RWPE1 (cell line): Measurements from ENCODE around the gene ADAMTS14.

Source experiments
- CTCF ChIA-PET: fragments of 350-600 bp; sonication (Branson Sonifier 250); formaldehyde crosslinking; extraction: SDS; loops from one replicate; lab custom pipeline; 2021; lab: Yijun Ruan, JAX
- POLR2A ChIA-PET: fragments of 400-600 bp; formaldehyde crosslinking; extraction: SDS; loops from one replicate; lab custom pipeline; 2020; ENCODE audit warnings: antibody characterized with exemption; ENCODE audit not compliant: low non-redundant PET; lab: Yijun Ruan, JAX
- DNase-seq: peaks from one replicate; pipeline ENCODE4 v3.0.0; 2012; ENCODE audit warnings: low spot score
- H3K27ac ChIP-seq: fragments of 450-650 bp; 2 replicates; pipeline ENCODE4 v1.5.1; 2017
- CTCF ChIP-seq: fragments of 450-650 bp; conservative IDR thresholded peaks from 2 replicates; pipeline ENCODE4 v1.5.1; 2017; ENCODE audit warnings: low read depth, mild to moderate bottlenecking

The ADAMTS14 gene

DNA sequence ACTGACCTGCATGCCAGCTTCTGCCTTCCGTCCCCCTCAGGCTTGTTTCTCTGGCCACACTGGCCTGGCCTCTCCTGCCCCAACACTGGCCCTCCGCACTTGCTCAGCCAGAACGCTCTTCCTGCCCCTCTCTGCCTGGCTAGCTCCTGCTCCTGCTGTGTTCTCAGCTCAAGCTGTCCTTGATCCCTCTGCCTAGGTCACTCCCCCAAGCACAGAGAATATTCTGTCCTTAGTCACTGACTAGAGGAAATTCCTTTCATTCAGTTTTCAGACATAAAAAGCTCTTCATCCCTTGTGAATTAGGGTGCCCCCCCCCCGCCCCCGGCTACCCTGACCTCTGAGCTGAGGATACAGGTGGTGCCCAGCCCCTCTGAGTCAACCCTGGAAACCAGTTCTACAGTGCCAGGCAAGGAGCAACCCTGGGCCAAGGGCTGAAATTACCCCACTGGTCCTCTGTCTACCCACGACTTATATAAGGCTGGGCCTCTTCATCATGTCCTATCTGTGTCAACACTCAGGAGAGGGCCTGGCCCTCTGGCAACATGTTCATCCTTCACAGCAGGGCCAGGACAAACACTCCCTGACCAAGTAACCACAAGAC lies 136.8 kb downstream of the ADAMTS14 start:
- peak; percentile 21 for DNase-seq
- TF ChIP-seq CTCF = no peak
- POLR2A ChIA-PET = no interaction called here
- H3K27ac ChIP-seq = no peak overlapping the region
- CTCF ChIA-PET = interaction anchor here (0.6 to 1.3 kb wide), 2 partner anchors 259 to 271 kb away, joined by 3 read pairs; no protein-coding TSS in a partner anchor

DNA sequence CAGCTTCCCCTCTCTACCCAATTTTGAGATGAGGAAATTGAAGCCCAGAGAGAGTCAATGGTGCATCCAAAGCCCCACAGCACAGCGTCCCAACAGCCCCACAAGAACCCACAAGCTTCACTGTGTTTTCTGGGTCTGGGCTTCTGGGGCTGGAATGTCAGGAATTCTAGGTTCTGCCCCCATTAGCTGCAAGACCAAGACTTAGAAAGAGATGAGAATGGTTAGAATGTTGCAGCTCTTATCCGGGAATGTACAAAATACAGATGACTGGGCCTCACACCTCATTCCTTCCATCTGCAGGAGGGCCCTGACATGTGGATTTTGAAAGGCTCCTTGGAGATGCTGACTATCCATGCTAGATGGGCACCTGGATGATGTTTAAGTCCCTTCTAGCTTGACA lies 137.4 kb downstream of the ADAMTS14 start:
- ChIA-PET CTCF (interaction anchor here (0.6 to 1.3 kb wide), 2 partner anchors 260 to 272 kb away, joined by 3 read pairs; no protein-coding TSS in a partner anchor), POLR2A (no interaction called here)
- TF ChIP-seq CTCF = no peak
- no peak for DNase-seq
- H3K27ac ChIP-seq = no peak overlapping the region

DNA sequence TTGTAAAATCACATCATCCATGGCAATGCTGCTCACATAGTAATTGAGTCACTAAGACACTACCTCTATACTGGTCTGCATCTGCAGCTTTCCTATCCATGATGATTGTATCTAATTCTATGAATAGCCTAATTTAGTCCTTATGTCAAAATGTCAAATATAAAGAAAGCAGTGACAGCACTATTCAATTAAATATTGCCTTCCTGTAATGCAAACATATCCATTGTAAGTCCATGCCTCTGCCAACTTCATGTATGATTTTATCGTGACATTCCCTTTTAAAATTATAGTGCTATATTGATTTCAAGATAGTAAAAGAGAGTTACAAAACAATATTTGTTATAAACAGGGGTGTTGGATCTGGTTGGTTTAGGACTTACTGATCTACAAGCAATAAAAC lies 138.7 kb downstream of the ADAMTS14 start:
- TF ChIP-seq CTCF = no peak
- CTCF ChIA-PET = interaction anchor here (0.6 kb wide), 1 partner anchor 74 kb away, joined by 3 read pairs; no protein-coding TSS in a partner anchor
- POLR2A ChIA-PET = no interaction called here
- H3K27ac ChIP-seq = no peak overlapping the region
- no peak for DNase-seq

GRCh38 chr10:70811881-70812280 lies 139.6 kb downstream of the ADAMTS14 start:
- DNase-seq = no peak
- no peak overlapping the region for H3K27ac ChIP-seq
- no peak for TF ChIP-seq CTCF
- CTCF ChIA-PET = no interaction called here
- POLR2A ChIA-PET = no interaction called here
